ENCODE measurements around the gene TLCD3B. TPM values are rescaled to one million over a fixed set of nuclear protein-coding genes. Genes with fewer than 3 reads are reported as not detected.

TLCD3B gene
- total and polyA plus RNA-seq, 4 donors, result 0.05 to 0.65 TPM; not detected in 2

GRCh38 chr16:29993903-29994599, 37.0 kb downstream of the TLCD3B start:
- Histone ChIP-seq H3K4me1 (ENCODE audit: control insufficient read depth in 4 of 4, insufficient read depth in 4 of 4, low read length in 3 of 4) (peaks cover 2 to 26% (median 18%) of the 10 kb centered on the region in 4 donors), H3K9me3 (ENCODE audit: control insufficient read depth in 4 of 4, low read length in 3 of 4) (no peaks in the 10 kb centered on the region), H3K27ac (ENCODE audit: low read depth in 1 of 2, low read length in 2 of 2) (no peak overlapping the region), H3K4me3 (ENCODE audit: low read depth in 1 of 3, low read length in 3 of 3) (no peak overlapping the region), H3K27me3 (ENCODE audit: control insufficient read depth in 4 of 4, insufficient read depth in 4 of 4, low read length in 3 of 4) (no peaks in the 10 kb centered on the region), H3K9ac (ENCODE audit: low read depth in 1 of 2, low read length in 2 of 2) (no peak overlapping the region), H3K36me3 (ENCODE audit: control insufficient read depth in 4 of 4, insufficient read depth in 3 of 4, low read depth in 1 of 4, low read length in 3 of 4) (peaks cover 5 to 36% (median 13%) of the 10 kb centered on the region in 4 donors)
- TF ChIP-seq, protein P1, sequence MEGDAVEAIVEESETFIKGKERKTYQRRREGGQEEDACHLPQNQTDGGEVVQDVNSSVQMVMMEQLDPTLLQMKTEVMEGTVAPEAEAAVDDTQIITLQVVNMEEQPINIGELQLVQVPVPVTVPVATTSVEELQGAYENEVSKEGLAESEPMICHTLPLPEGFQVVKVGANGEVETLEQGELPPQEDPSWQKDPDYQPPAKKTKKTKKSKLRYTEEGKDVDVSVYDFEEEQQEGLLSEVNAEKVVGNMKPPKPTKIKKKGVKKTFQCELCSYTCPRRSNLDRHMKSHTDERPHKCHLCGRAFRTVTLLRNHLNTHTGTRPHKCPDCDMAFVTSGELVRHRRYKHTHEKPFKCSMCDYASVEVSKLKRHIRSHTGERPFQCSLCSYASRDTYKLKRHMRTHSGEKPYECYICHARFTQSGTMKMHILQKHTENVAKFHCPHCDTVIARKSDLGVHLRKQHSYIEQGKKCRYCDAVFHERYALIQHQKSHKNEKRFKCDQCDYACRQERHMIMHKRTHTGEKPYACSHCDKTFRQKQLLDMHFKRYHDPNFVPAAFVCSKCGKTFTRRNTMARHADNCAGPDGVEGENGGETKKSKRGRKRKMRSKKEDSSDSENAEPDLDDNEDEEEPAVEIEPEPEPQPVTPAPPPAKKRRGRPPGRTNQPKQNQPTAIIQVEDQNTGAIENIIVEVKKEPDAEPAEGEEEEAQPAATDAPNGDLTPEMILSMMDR (IDR thresholded peaks at IDR 0.05; ENCODE audit: low read depth, low read length, missing input control), result no peak
- no peak for TF ChIP-seq EGR1 (IDR thresholded peaks at IDR 0.05; ENCODE audit: low read depth in 2 of 2)
- TF ChIP-seq FOXA2 (IDR thresholded peaks at IDR 0.05), result no peak
- TF ChIP-seq RXRA (IDR thresholded peaks at IDR 0.05), result no peak
- no peak for TF ChIP-seq SP1 (IDR thresholded peaks at IDR 0.05)
- no peak for TF ChIP-seq RAD21 (IDR thresholded peaks at IDR 0.05)
- TF ChIP-seq FOXA1 (IDR thresholded peaks at IDR 0.05), result no peak
- no peak for TF ChIP-seq YY1 (IDR thresholded peaks at IDR 0.05)
- TF ChIP-seq JUND (IDR thresholded peaks at IDR 0.05), result no peak
- no peak for TF ChIP-seq MAX (IDR thresholded peaks at IDR 0.05)
- TF ChIP-seq NR2F2 (IDR thresholded peaks at IDR 0.05), result no peak
- TF ChIP-seq HNF4A (conservative IDR thresholded peaks at IDR 0.05), result no peak
- TF ChIP-seq, protein P2, sequence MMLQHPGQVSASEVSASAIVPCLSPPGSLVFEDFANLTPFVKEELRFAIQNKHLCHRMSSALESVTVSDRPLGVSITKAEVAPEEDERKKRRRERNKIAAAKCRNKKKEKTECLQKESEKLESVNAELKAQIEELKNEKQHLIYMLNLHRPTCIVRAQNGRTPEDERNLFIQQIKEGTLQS (IDR thresholded peaks at IDR 0.05), result no peak
- no peak for TF ChIP-seq GABPA (IDR thresholded peaks at IDR 0.05 in 1 of 2, conservative IDR thresholded peaks at IDR 0.05 in 1 of 2)
- no peak for TF ChIP-seq TAF1 (conservative IDR thresholded peaks at IDR 0.05)
- no peak for TF ChIP-seq REST (IDR thresholded peaks at IDR 0.05)
- TF ChIP-seq HNF4G (IDR thresholded peaks at IDR 0.05), result no peak
- TF ChIP-seq ZBTB33 (IDR thresholded peaks at IDR 0.05), result no peak
- 90% methylated on average over 9 of the region's 9 CpGs for WGBS
- DNase-seq (ENCODE audit: low spot score), result no peak
